ENCODE results near the gene LAMTOR4.

GRCh38 chr7:100191775-100192174 is 43.1 kb downstream of the LAMTOR4 start:
- TF ChIP-seq POLR2AphosphoS5 (IDR thresholded peaks at IDR 0.05), result no peak
- TF ChIP-seq CTCF (IDR thresholded peaks at IDR 0.05), result no peak

Measured in breast epithelium (tissue), 3 donors.